Body of pancreas (tissue), 4 donors: ENCODE data around the gene PHF1.
"Not testable (repeated sequence)": the region's sequence is repeated elsewhere in the genome, so short reads cannot be mapped to it uniquely, and the experiment has no call there.

ENCODE experiments used
- CTCF ChIP-seq, 7 experiments: fragments of 450-650 bp in 4 of 7; fragments of 200-600 bp in 3 of 7; sonication (generic) in 3 of 7; IDR thresholded peaks; one replicate each; pipeline ENCODE4 v1.5.1; 2016 to 2019; ENCODE audit warnings: antibody characterized with exemption in 7 of 7
- POLR2A ChIP-seq, 3 donors: fragments of 450-650 bp; IDR thresholded peaks; one replicate each; pipeline ENCODE4 v1.6.1; 2016; ENCODE audit warnings: antibody characterized with exemption in 3 of 3, mild to moderate bottlenecking in 2 of 3

GRCh38 chr6:33399881-33400280, 10.9 kb upstream of the PHF1 start:
- not testable (repeated sequence) for TF ChIP-seq CTCF, POLR2A (IDR thresholded peaks at IDR 0.05)
